NOMO-1 treated with dmso at 0.1 percent for 144 hours (cell line): Measurements from ENCODE around the gene BDKRB1.
"Not testable (repeated sequence)": the region's sequence is repeated elsewhere in the genome, so short reads cannot be mapped to it uniquely, and the experiment has no call there.

Experiments
- DNase-seq: peaks from one replicate; lab custom pipeline; 2025; ENCODE audit not compliant: unreplicated experiment; lab: John Stamatoyannopoulos, UW

BDKRB1 gene

DNA sequence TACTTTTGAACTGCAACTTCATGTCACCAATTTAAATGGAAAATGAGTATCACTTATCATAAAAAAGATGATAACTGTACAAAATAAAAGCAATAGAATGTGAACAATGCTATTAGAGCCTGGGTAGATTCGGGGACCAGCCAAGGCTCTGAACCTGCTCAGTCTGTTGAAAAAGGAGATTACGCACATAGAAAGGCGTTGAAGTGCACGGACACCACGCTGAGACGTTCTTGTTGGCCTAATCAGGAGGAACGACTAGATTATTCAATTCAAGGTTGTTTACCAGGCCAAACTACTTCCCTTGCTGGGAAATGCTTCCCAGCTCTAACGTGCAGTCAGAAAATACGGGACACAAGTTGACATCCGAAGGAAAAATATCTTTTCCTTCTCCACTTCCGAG is 23.5 kb upstream of the BDKRB1 start:
- DNase-seq = no peak

DNA sequence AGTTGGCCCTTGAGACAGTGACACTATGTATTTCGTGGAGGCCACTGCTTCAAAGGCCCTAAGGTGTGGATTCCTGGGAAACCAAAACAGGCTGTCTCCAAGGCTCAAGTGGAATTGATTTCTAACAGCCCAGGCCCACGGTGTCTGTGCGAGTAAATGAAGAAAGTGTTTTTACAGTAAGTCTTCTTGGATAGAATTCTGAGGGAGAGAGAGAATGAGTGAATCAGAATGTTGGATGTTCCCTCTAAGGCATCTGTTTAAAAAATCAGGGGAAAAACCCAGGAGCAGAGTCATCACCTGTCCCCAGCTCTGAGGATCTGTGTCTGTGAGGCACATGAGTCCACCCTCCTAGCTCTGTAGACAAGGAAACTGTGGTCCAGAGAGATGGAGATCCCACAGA is 22.3 kb upstream of the BDKRB1 start:
- DNase-seq = no peak

- no peak for DNase-seq
These were observed 20.6 kb upstream of the BDKRB1 start for GRCh38 chr14:96235426-96235825.

- DNase-seq = no peak
These were observed 18.4 kb upstream of the BDKRB1 start for GRCh38 chr14:96237641-96238040.

DNA sequence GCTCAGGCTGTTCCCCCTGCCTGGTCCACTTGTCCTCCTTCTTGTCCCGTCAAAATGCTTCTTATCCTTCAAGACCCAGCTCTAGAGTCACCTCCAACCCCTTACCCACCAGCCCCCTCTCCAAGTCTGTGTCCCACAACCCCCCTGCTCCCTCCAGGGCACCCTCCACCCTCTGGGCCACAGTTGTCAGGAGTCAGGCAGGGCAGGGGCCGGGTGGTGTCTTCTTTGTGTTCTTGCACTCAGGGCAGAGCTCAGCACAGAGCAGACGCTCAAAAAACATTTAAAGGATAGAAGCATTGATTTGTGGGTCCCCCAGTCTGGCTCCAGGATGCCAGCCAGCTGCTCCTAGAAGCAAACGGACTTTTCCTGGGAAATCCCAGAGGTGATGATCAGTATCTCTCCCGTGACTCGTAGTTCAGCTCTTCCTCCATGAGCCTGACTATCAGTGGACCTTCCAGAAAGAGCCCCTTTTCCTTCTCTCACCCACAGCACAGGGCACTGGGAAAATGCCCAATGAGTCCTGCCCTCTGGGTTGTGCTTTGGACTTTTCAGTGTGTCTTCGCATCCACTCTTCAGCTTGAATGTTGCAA is 17.2 kb upstream of the BDKRB1 start:
- DNase-seq = no peak

GRCh38 chr14:96239711-96240141 is 16.3 kb upstream of the BDKRB1 start:
- DNase-seq = no peak

- no peak for DNase-seq
These were observed 15.4 kb upstream of the BDKRB1 start for GRCh38 chr14:96240641-96241040.

- no peak for DNase-seq
These were observed 13.9 kb upstream of the BDKRB1 start for GRCh38 chr14:96242126-96242525.

DNA sequence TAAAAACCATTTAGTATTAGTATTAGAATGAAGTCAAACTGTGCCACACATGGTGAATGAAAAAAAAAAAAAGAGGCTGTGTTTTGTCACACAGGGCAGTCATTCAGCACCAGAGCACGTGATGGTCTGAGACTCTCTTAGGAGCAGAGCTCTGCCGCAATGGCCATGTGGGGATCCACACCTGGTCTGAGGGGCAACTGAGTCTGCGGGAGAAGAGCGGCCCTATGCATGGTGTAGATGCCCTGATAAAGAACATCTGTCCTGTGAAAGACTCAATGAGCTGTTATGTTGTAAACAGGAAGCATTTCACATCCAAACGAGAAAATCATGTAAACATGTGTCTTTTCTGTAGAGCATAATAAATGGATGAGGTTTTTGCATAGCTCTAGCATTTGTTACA is 12.2 kb upstream of the BDKRB1 start:
- no peak for DNase-seq

GRCh38 chr14:96245074-96245473 is 10.9 kb upstream of the BDKRB1 start:
- DNase-seq = not testable (repeated sequence)

DNA sequence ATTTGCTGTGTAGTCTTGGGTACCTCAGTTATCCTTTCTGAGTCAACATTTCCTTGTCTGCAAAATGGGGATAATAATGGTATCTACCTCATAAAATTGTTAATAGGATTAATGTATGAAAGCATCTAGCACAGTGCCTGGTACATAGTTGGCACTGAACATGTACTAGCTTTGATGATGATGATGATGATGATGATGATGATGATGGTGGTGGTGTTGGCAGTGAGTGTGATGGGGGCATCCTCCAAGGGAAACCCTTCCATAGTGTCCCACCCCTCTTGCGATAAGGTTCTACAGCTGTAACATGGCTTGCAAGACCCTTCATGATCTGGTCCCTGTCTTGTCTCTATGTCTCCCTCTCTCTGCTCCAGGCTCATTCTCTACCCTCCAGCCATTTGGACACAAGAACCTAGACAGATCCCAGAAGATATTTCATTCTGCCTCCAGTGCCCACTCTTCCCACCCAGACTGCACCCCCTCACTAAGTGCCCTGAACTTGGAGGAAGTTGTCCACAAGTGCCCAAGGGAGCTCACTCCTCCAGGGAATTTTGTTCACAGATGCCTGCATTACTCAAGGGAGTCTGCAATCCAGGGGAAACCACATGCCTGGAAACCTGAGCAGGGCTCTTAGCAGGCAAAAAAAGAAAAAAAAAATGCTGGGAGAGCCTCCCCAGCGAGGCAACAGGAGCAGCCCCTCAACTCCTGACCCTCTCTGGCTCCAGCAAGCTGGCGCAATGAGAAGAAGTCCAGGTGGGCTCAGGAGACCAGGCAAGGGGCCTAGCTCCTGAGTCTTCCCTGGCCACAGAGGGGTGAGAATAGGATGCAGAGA is 10.1 kb upstream of the BDKRB1 start:
- DNase-seq = no peak

DNA sequence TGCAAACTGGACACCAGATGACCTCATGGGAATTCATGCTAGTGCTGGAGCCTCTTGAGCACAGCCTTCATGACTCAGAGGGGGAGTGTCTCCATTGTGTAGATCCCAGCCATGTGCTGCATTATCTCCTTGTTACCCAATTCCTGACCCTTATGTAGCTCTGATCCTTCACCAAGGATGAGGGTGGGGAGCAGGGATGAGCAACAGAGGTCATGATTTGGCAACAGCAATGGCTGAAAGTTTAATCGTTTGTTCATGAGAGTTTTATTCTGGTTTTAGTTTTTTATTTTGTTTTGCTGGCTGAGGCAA is 9.5 kb upstream of the BDKRB1 start:
- no peak for DNase-seq

DNA sequence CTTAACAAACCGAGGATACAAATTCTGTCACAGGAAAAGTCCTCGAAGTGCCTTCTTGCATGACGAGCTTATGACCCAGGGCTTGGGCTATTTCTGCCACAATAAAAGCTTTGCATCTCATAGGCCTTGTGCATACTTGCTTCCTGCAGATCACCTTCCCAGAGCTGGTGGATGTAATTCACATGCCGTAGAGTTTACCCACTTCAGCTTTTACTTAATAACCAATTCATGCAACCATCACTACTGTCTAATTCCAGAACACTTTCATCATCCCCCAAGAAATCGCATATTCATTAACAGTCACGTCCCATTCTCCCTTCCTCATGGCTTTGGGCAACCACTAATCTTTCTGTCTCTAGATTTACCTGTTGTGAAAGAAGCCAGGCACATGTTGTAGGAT is 9.0 kb upstream of the BDKRB1 start:
- no peak for DNase-seq

DNA sequence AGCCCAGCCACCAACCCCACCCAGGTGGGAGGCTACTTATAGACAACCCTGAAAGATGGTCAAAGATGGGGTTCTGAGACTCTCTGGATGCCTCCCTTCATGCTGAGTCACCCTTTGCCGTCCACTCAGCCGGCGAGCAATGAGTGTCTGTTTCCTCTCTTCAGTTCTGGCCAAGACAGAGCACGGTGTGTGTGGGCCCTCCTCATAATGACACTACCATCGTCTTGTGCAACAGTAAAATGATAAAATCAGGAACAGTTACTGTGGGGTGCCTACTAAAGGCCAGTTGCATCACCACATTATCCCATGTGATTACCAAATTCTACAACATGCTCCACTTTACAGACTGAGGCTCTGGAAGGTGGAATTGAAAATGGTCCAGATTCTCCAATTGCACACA is 7.0 kb upstream of the BDKRB1 start:
- DNase-seq = peak; percentile 91

GRCh38 chr14:96250485-96250884 is 5.5 kb upstream of the BDKRB1 start:
- no peak for DNase-seq

- DNase-seq = no peak
These were observed 4.3 kb upstream of the BDKRB1 start for GRCh38 chr14:96251656-96252155.

DNA sequence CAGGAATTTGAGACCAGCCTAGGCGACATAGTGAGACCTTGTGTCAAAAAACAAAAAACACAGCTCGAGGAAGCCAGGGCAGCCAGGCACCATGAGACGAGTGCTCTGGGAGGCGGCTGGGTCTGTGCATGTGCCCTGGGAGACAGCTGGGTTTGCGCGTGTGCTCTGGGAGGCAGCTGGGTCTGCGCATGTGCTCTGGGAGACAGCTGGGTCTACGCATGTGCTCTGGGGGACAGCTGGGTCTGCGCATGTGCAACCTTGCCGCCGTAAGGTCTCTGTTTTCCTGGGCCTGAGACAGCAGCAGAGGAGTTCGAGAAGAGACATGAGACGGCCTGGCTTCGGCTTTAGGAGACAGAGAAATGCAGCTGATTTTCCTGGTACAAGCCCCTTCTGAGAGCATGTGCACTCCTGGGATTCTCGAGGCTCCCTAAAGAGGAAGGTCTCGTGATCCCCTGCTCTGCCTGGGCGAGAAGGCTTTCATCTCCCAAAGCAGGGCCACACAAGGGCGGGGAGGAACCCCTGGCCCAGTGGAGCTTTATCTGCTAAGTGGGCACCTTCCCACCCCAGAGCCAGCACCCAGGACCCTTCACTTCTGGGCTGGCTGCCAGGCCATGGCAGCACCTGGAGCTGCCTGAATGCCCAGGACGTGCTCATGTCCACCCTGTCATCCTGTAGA is 3.5 kb upstream of the BDKRB1 start:
- DNase-seq = no peak

- DNase-seq = no peak
These were observed 2.9 kb upstream of the BDKRB1 start for GRCh38 chr14:96252999-96253539.

DNA sequence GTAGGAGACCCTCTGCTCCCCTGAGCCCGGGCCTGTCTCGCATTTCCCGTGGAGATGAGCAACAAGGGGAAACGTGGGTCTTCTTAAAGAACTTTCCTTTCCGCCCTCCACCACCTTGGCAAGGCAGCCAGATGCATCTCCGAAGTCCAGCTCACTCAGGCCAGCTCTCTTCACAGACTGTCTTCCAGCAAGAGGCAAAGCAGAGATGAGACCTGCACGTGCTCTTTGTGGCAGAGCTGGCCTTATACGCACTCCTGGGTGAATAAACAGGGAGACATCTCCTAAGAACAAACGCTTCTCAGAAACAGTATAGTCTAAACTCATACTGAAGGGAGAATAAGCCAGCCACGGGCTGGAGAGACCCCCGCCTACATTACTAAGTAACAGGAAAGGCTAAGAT is 1.3 kb upstream of the BDKRB1 start:
- no peak for DNase-seq

DNA sequence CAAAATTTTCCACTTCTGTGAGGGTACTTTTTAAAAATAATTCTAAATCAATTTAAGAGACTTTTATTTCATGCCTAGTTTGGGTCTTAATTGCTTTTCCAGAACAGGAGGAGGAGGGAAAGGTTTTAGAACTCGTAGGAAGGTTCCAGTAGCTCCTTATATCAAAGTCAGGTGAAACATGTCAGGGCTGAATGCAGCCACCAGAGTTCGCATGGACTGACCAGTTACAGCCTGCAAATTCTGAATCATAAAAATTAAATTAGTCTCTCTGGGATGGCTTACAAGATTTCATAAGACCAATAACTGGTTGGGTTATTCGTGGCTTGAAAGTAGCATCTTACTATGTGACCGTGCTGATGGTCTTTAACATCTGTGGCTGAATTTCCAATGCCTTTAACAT is 397 bp downstream of the BDKRB1 start:
- DNase-seq = no peak

- no peak for DNase-seq
These were observed 1.0 kb downstream of the BDKRB1 start for GRCh38 chr14:96257056-96257455.

DNA sequence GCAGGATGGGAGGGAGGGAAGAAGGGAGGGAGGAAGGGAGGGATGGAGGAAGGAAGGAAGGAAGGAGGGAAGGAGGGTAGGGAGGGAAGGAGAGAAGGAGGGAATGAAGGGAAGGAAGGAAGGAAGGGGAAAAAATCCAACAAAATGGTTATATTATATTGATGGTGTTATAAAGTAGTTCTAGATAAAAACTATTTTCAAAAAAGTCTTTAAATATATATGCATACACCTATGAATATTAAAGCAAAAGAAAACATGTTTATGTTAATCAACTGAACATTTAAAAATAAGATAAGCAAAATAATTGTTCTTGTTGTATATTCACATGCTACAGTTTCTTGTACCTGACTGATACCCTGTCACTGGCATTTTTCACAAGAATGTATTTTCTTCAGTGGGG is 1.9 kb downstream of the BDKRB1 start:
- DNase-seq = no peak
